Gastrocnemius medialis (tissue), 4 donors: Measurements from ENCODE around the gene PKMYT1.

Experiments used
- CTCF ChIP-seq, 5 experiments: fragments of 450-650 bp in 3 of 5; fragments of 200-600 bp in 2 of 5; sonication (generic) in 2 of 5; IDR thresholded peaks in 4 of 5; conservative IDR thresholded peaks in 1 of 5; 1 replicate in 4 of 5; 2 replicates in 1 of 5; pipeline ENCODE4 v1.5.1; 2016 to 2019; ENCODE audit warnings: antibody characterized with exemption in 5 of 5, mild to moderate bottlenecking in 3 of 5, moderate library complexity in 3 of 5
- POLR2A ChIP-seq, 2 donors: fragments of 450-650 bp; IDR thresholded peaks; one replicate each; pipeline ENCODE4 v1.6.1; 2017; ENCODE audit warnings: antibody characterized with exemption in 2 of 2, mild to moderate bottlenecking in 2 of 2, moderate library complexity in 2 of 2

- TF ChIP-seq CTCF (IDR thresholded peaks at IDR 0.05 in 4 of 5, conservative IDR thresholded peaks at IDR 0.05 in 1 of 5) (no peak), POLR2A (IDR thresholded peaks at IDR 0.05) (no peak)
Measured at GRCh38 chr16:2987286-2987685, 7.0 kb upstream of the PKMYT1 start.
